Measurements from ENCODE around the gene ZFAND6.

DNA sequence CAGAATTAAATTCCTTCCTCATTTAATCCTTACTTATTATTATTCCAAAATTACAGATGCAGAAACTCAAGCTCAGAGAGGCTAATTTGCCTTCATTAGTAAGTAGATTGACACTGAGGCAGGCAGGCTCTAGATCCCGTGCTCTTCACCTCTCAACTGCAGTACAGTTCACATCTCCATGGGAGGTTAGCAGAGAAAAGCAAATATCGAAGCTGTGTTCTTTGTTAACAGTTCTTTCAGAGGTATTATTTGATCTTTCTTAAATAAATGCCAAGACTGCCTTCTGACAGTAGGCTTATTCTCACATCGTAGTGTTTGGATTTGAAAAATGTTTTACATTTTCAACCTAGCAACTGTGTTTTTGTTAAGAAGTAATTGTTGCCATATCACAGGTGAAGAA, 77.4 kb downstream of the ZFAND6 start:
- TF ChIP-seq POLR2A (IDR thresholded peaks at IDR 0.05; ENCODE audit: low read depth, low read length) = no peak
- TF ChIP-seq POLR2AphosphoS5 (IDR thresholded peaks at IDR 0.05; ENCODE audit: low read depth, low read length) = no peak
- no peak for TF ChIP-seq TAF1 (IDR thresholded peaks at IDR 0.05; ENCODE audit: borderline replicate concordance, low read depth, low read length)

All from GM12892 (cell line).